ENCODE data around the gene HAUS6. TPM values are rescaled to one million over a fixed set of nuclear protein-coding genes. Genes with fewer than 3 reads are reported as not detected.
A peak's percentile ranks its signal among the peaks of the same experiment; 100 is the strongest.

Gene HAUS6
- total and polyA plus RNA-seq, 2 of the 8 experiments (the other 6 are each of a cell fraction or from before 2014, with no cell fraction given) = 11.7 to 52.4 TPM

GRCh38 chr9:19048966-19049916, 53.5 kb downstream of the HAUS6 start, which contains the start of gene RRAGA (continued):
- TF ChIP-seq HDAC2 (IDR thresholded peaks at IDR 0.05; ENCODE audit: borderline replicate concordance in 1 of 2, low read depth in 2 of 2, low read length in 2 of 2) = peak; percentile 1 to 71; a peak in 1 of 4 replicates
- TF ChIP-seq KDM1A (IDR thresholded peaks at IDR 0.05; ENCODE audit: borderline replicate concordance, low read length) = no peak
- peak; percentile 89 for TF ChIP-seq BRCA1 (IDR thresholded peaks at IDR 0.05; ENCODE audit: low read depth, low read length)
- TF ChIP-seq SIN3A (conservative IDR thresholded peaks at IDR 0.05 in 1 of 2, IDR thresholded peaks at IDR 0.05 in 1 of 2; ENCODE audit: low read depth in 1 of 2, low read length in 2 of 2) = peak in 1 of 2 experiments; percentile 66; a peak in 2 of 4 replicates
- peak; percentile 33; the same call in 1 of the 2 replicates for TF ChIP-seq GABPA (IDR thresholded peaks at IDR 0.05; ENCODE audit: borderline replicate concordance, insufficient read depth, low read length)
- TF ChIP-seq KDM4A (IDR thresholded peaks at IDR 0.05; ENCODE audit: low read depth, low read length, severe bottlenecking) = peak; percentile 79
- 0 out of 2 replicates have a peak, but pooled peaks have one; percentile 2 for TF ChIP-seq NRF1 (IDR thresholded peaks at IDR 0.05; ENCODE audit: low read depth, low read length)
- no peak for TF ChIP-seq FOSL1 (IDR thresholded peaks at IDR 0.05; ENCODE audit: insufficient read depth, low read depth, low read length)
- peak; percentile 32 to 56; a peak in 3 of 4 replicates for TF ChIP-seq RAD21 (IDR thresholded peaks at IDR 0.05 in 1 of 2, conservative IDR thresholded peaks at IDR 0.05 in 1 of 2; ENCODE audit: low read depth in 2 of 2, low read length in 2 of 2)
